HG03575 (cell line): ENCODE measurements around the gene KCNG4.

Source experiments
- ATAC-seq: cut with Tn5 transposase; IDR thresholded peaks from one replicate; pipeline ENCODE4 v1.9.1; 2021; ENCODE audit not compliant: unreplicated experiment, insufficient number of reproducible peaks, low FRiP score; ENCODE audit errors: extremely low read depth

Gene KCNG4

GRCh38 chr16:84195201-84196093 lies 44.4 kb downstream of the KCNG4 start:
- no peak for ATAC-seq

DNA sequence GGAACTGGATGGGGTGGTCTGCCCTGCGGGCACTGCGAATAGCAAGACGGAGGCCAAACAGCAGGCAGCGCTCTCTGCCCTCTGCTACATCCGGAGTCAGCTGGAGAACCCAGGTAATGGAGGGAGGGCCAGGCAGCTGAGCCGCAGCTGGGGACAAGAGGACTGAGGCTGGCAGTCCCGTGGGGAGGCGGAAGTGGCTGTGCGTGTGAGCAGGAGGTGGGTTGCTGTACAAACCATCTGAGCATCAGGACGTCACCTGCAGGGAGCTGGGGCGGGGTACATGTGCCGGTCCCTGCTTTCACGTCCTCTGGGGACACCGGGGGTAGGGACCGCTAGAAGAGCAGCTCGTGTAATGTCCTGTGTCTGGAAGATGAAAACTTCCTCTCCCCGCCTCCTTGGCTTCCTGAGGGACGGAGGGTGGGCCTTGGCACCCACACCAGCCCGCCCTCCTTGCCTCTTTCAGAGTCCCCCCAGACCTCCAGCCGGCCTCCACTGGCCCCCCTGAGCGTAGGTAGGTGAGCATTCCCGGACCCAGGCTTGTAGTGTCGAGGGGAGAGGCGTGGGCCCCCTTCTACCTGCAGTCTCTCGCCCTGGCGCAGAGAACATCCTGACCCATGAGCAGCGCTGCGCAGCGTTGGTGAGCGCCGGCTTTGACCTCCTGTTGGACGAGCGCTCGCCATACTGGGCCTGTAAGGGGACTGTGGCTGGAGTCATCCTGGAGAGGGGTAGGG lies 45.2 kb downstream of the KCNG4 start:
- no peak for ATAC-seq

GRCh38 chr16:84194018-84194417 lies 45.8 kb downstream of the KCNG4 start:
- ATAC-seq: no peak

DNA sequence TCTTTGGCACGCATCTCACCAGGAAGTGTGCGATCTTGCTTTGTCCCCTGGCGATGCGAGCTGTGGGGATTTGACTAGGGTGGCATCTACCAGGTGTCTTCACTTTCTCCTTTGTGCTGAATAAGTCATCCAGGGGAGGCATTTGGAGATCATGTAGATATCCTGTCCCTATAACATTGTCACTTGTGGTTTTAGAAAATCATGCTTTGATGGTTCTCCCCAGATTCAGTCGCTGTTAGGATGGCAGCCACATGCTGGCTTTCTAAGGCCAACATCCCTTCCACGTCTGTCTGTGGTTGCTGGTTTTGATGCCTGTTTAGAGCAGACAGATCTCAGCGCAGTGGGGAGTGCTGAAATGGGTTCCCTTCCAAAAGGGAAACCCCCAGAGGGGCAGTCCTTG lies 46.3 kb downstream of the KCNG4 start:
- no peak for ATAC-seq

DNA sequence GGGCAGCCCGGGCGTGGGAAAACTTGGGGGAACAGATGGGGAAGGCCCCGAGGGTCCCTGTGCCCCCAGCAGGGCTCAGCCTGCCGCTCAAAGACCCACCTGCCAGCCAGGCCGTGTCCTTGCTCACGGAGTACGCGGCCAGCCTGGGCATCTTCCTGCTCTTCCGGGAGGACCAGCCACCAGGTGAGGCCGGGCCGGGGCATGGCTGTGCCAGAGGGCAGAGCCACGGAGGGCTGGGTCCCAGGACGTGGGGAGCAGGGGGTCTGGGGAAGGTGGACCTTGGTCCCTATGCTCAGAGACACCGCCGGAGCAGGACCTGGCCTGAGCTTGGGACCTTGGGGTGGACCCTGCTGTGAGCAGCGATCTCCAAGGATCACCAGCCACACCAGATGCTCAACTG lies 48.3 kb downstream of the KCNG4 start:
- ATAC-seq: no peak

DNA sequence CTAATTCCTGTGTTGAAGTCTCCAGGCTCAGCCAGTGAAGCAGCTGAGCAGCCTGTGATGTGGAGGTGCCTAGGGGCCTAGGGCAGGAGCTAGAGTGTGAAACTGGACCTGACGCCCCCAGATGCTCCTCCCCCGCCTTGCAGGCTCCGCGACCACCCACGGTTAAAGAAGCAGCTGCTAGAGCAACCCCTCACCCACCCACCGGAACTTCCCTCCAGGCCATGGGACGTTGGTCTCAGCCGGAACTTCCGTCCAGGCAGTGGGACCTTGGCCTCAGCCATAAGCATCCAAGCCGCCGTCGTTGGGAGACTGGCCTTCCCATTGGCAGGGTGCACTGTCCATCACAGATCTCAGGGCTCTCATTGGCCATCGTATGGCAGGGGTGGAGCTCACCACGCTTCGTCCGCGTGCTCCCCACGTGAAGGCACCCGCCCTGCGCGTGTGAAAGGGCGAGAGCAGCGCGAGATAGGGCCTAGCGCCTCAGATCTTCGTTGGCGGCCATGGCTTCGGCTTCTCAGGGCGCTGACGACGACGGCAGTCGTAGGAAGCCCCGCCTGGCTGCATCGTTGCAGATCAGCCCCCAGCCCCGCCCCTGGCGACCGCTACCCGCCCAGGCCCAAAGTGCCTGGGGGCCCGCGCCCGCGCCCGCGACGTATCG lies 49.0 kb downstream of the KCNG4 start, which contains the start of gene ADAD2:
Gene ADAD2 (plus strand): TSS at position 427 of the 658 bp plus-strand sequence. CDS start 74 bp downstream, at position 501.
- no peak for ATAC-seq

- no peak for ATAC-seq
Observed at GRCh38 chr16:84186685-84187437, 53.0 kb downstream of the KCNG4 start, which contains the start of gene TAF1C. Gene TAF1C, minus strand, starts transcription at chr16:84187057. Its CDS starts 2,069 bp downstream, at chr16:84184988.

GRCh38 chr16:84184775-84185174 lies 55.0 kb downstream of the KCNG4 start:
- no peak for ATAC-seq

- no peak for ATAC-seq
Observed at GRCh38 chr16:84183911-84184591, 55.8 kb downstream of the KCNG4 start.

DNA sequence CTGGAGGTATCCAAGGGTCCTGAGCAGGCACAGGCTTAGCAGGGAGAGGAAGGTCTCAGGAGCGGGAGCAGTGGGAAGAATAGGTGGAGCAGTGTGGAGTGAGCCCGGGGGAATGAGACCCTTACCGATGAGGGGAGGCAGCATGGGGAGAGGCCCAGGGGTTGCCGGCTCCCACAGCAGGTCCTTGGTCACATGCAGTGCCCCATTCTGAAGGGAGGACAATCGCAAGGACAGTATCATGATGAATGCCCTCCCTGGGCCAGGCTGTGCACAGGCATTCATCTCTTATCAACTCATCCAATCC lies 56.3 kb downstream of the KCNG4 start:
- ATAC-seq: no peak

DNA sequence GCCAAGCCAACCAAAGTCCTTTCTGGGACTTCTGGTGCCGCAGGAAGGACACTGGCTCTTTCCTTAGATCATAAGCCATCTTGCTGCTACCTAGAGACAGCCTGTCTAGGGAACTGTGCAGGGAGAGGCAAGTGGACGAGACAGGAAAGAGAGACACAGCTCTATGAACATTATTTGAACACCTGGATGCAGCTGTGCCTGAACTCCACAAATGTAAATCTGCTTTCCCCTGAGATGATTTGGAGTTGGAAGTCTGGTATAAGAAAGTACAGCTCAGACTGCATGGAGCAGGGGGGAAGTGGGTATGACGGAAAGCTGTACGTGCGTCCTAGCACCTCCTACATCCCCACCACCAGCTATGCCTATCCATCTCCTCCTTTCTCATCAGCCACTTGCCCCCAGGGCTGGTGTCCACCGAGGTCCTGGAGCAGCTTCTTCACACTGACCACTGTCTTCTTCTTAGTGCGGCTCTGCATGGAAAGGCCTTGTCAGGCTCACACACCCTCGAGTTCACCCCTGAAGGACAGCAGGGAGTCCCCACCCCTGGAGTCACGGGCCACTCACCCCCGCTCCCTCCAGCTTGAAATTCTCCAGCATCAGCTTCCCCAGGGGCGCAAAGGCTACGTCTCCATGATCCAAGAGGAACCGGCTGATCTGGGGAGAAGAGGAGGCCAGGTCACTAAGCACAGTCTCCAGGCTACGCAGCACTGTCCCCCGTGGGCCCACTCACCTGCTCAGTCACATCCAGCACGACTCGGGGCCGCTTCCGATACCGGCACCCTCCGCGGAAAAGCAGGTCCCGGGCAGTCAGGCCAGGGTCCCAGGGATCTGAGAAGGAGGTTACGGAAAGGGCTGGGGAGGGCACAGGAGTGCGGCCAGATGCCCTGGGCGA lies 56.9 kb downstream of the KCNG4 start:
- no peak for ATAC-seq

DNA sequence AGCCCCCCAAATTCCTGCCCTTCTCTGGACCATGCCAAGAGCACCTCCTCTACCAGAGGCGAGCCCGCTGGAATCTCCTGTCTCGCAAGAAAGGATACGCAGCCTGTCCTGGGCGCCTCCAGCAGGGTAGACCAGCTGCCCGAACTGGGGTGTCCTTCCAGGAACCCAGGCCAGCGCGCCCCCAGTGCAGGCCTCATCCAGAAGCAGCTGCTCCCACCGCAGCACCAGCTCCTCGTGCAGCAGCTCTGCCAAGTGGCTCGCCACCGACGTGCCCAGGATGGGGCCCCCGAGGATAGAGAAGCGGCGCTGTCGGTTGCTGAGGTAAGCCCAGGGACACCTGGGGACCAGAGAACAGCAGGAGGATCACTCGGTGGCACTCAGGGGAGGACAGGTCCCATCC lies 57.7 kb downstream of the KCNG4 start:
- no peak for ATAC-seq

DNA sequence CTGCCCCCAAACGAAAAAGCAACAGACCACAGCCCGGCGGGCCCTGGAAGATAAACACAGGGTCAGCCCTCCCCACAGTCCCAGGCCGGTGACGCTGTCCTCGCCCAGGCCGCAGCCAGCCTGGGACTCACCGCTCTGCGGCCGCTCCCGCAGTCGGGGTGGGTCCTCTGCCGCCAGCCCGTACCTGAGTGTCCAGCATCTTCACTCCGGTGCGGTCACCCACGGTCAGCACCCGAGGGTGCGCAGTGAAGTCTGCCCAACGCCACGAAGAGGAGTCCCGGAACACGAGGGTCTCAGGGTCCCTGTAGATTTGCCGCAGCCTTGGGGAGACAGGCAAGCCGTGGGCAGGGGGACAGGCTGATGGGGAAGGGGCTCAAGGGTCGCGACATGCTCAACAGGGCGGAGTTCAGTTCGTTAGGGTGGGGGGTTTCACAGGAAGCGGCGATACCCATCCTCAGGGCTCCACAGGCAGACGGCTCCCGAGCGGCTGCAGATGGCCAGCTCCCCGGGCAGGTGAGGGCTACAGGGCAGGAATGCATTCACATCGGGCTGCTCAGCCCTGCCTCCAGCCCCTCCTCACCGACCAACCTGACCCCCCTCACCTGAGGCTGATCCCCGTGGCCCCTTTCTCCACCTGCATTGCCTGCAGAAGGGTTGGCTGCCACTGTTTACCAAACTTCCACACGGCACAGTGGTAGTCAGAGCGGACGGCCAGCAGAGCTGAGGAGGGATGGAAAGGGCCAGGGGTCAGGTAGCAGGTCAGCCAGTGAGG lies 58.5 kb downstream of the KCNG4 start:
- ATAC-seq: no peak

GRCh38 chr16:84180519-84181140 lies 59.2 kb downstream of the KCNG4 start:
- no peak for ATAC-seq

- ATAC-seq: no peak
Observed at GRCh38 chr16:84179612-84180320, 60.0 kb downstream of the KCNG4 start.
